ENCODE measurements around the gene FGF4.

The FGF4 gene

DNA sequence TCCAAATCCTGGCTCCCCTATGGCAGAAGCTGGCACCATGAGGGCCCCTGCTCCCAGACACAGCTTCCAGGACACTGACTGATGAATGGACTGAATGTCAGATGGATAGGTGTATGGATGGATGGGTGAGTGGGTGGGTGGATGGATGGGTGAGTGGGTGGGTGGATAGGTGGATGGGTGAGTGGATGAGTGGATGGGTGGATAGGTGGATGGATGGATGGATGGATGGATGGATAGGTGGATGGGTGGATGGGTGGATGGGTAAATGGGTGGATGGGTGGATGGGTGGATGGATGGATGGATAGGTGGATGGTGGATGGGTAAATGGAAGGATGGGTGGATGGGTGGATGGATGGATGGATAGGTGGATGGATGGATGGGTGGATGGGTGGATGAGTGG lies 39.8 kb upstream of the FGF4 start:
- no peak for TF ChIP-seq CTCF (IDR thresholded peaks at IDR 0.05; ENCODE audit: insufficient read depth, low read depth, low read length, missing control alignments)
- no peak for DNase-seq (ENCODE audit: low read depth)
- no peak overlapping the region for H3K4me3 ChIP-seq (ENCODE audit: low read length)

DNA sequence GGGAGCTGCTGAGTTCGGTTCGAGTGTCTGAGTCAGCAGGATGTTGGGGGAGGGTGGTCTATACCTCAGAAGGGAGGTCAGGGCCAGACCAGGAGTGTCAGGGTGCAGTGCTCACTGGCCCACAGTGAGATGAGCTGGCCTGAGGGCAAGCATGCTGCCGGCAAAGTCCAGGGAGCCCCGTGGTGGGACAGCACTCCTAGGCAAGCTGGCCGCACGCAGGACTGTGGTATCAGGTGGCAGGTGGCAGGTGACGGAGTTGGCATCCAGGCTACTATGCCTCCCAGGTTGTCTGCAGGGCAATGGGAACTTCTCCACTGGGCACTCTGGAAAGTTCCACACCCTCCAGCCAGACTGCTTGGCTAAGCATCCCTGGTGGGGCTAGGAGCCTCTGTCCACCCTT lies 39.3 kb upstream of the FGF4 start:
- DNase-seq (ENCODE audit: low read depth) = no peak
- no peak for TF ChIP-seq CTCF (IDR thresholded peaks at IDR 0.05; ENCODE audit: insufficient read depth, low read depth, low read length, missing control alignments)

DNA sequence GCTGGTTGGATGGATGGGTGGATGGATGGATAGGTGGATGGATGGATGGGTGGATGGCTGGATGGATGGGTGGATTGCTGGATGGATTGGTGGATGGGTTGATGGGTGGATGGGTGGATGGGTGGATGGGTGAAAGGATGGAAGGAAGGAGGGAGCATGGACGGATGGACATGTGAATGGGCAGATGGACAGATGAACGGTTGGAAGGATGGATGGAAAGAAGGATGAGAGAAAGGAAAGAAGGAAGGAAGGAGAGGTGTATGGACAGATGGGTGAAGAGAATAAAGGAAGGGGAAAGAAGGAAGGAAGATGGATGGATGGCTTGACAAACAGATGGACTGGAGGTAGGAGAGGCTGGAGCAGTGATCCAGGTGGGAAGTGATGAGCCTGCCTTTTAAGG lies 38.7 kb upstream of the FGF4 start:
- no peak for TF ChIP-seq CTCF (IDR thresholded peaks at IDR 0.05; ENCODE audit: insufficient read depth, low read depth, low read length, missing control alignments)
- H3K4me3 ChIP-seq (ENCODE audit: low read length) = no peak overlapping the region
- no peak for DNase-seq (ENCODE audit: low read depth)

More for the DNA sequence above, 39.3 kb upstream of the FGF4 start:
- no peak overlapping the region for H3K4me3 ChIP-seq (ENCODE audit: low read length)

DNA sequence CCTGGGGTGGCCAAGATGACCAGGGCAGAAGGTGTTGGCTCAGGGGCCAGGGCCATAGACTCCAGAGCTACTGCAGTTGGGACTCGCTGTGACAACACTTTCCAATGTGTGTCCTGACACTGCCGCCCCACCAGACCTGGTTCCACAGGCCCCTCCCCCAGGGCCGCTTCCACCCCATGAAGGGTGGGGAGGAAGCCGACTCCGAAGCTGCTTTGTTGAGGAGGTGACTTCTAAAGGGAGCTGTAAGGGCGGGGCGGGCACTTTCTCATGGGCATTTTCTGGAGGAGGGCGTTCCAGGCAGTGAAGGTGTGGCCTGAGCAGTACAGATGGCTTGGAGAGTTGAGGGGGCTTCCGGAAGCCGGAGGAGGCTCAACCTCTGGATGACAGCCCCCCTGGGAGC lies 37.8 kb upstream of the FGF4 start:
- H3K4me3 ChIP-seq (ENCODE audit: low read length) = no peak overlapping the region
- TF ChIP-seq CTCF (IDR thresholded peaks at IDR 0.05; ENCODE audit: insufficient read depth, low read depth, low read length, missing control alignments) = no peak
- no peak for DNase-seq (ENCODE audit: low read depth)

GRCh38 chr11:69812256-69812655 lies 37.1 kb upstream of the FGF4 start:
- H3K4me3 ChIP-seq (ENCODE audit: low read length) = no peak overlapping the region
- DNase-seq (ENCODE audit: low read depth) = no peak
- TF ChIP-seq CTCF (IDR thresholded peaks at IDR 0.05; ENCODE audit: insufficient read depth, low read depth, low read length, missing control alignments) = no peak

DNA sequence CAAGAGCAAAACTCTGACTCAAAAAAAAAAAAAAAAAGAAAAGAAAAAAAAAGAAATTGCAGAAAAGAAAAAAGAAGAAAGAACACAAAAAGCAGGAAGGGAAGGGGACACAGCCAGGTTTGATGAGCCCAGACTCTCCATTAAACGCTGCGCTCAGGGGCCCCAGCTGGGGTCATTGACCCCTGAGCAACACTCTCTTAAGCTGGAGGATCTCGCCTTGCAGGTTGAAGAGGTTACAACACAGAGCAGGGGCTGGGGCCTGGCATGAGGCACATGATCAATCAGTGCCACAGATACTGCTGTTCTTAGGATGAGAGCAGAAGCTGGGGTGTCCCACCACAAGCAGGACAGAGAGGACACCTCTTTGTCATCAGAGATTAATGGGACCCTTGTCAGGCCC lies 36.3 kb upstream of the FGF4 start:
- DNase-seq (ENCODE audit: low read depth) = no peak
- no peak overlapping the region for H3K4me3 ChIP-seq (ENCODE audit: low read length)
- no peak for TF ChIP-seq CTCF (IDR thresholded peaks at IDR 0.05; ENCODE audit: insufficient read depth, low read depth, low read length, missing control alignments)

- H3K4me3 ChIP-seq (ENCODE audit: low read length) = no peak overlapping the region
- no peak for DNase-seq (ENCODE audit: low read depth)
- TF ChIP-seq CTCF (IDR thresholded peaks at IDR 0.05; ENCODE audit: insufficient read depth, low read depth, low read length, missing control alignments) = no peak
Observed at GRCh38 chr11:69810289-69811118, 35.4 kb upstream of the FGF4 start.

Data from epithelial cell of esophagus (primary cell).